ENCODE results near the gene HMSD.

- TF ChIP-seq YY1 (IDR thresholded peaks at IDR 0.05; ENCODE audit: low read depth), result no peak
- TF ChIP-seq TAF1 (IDR thresholded peaks at IDR 0.05; ENCODE audit: low read depth), result no peak
- no peak for TF ChIP-seq TCF12 (IDR thresholded peaks at IDR 0.05; ENCODE audit: low read depth)
- TF ChIP-seq FOXM1 (IDR thresholded peaks at IDR 0.05; ENCODE audit: borderline replicate concordance, low read depth), result no peak
- TF ChIP-seq EP300 (IDR thresholded peaks at IDR 0.05; ENCODE audit: borderline replicate concordance), result no peak
- no peak for TF ChIP-seq USF1 (IDR thresholded peaks at IDR 0.05)
- TF ChIP-seq TEAD4 (IDR thresholded peaks at IDR 0.05), result no peak
- TF ChIP-seq ZBTB7A (IDR thresholded peaks at IDR 0.05; ENCODE audit: low read depth), result no peak
- TF ChIP-seq, protein P1, sequence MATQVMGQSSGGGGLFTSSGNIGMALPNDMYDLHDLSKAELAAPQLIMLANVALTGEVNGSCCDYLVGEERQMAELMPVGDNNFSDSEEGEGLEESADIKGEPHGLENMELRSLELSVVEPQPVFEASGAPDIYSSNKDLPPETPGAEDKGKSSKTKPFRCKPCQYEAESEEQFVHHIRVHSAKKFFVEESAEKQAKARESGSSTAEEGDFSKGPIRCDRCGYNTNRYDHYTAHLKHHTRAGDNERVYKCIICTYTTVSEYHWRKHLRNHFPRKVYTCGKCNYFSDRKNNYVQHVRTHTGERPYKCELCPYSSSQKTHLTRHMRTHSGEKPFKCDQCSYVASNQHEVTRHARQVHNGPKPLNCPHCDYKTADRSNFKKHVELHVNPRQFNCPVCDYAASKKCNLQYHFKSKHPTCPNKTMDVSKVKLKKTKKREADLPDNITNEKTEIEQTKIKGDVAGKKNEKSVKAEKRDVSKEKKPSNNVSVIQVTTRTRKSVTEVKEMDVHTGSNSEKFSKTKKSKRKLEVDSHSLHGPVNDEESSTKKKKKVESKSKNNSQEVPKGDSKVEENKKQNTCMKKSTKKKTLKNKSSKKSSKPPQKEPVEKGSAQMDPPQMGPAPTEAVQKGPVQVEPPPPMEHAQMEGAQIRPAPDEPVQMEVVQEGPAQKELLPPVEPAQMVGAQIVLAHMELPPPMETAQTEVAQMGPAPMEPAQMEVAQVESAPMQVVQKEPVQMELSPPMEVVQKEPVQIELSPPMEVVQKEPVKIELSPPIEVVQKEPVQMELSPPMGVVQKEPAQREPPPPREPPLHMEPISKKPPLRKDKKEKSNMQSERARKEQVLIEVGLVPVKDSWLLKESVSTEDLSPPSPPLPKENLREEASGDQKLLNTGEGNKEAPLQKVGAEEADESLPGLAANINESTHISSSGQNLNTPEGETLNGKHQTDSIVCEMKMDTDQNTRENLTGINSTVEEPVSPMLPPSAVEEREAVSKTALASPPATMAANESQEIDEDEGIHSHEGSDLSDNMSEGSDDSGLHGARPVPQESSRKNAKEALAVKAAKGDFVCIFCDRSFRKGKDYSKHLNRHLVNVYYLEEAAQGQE (IDR thresholded peaks at IDR 0.05; ENCODE audit: low read depth), result no peak
Measured at GRCh38 chr18:63909870-63910269, 39.2 kb upstream of the HMSD start.
